Keratinocyte (primary cell): ENCODE results near the gene ZNF691. TPM values are rescaled to one million over a fixed set of nuclear protein-coding genes. Genes with fewer than 3 reads are reported as not detected.

ENCODE experiments used
- DNase-seq: peaks from one replicate; pipeline ENCODE4 v3.0.0-alpha.2; 2011; ENCODE audit warnings: low read depth, missing footprints, low spot score
- FAIRE-seq: peaks from 2 replicates; lab custom pipeline; 2011; peaks lifted over from hg19 to GRCh38; lab: Jason Lieb, UNC
- H2AFZ ChIP-seq: 2 replicates; pipeline ENCODE4 v1.6.0; 2012; ENCODE audit warnings: low read length, control low read depth, inconsistent platforms; ENCODE audit not compliant: control insufficient read depth
- H3K27ac ChIP-seq: 2 replicates; pipeline ENCODE4 v1.5.1; 2011; ENCODE audit warnings: low read length; ENCODE audit not compliant: control insufficient read depth, insufficient read depth
- H3K27me3 ChIP-seq: 3 replicates; pipeline ENCODE4 v1.6.0; 2011; ENCODE audit warnings: low read length; ENCODE audit not compliant: control insufficient read depth, insufficient read depth; ENCODE audit errors: extremely low read depth
- H3K36me3 ChIP-seq, 2 experiments: 2 replicates in 1 of 2; 3 replicates in 1 of 2; pipeline ENCODE4 v1.5.1; 2011; ENCODE audit warnings: low read length in 2 of 2, mild to moderate bottlenecking in 1 of 2; ENCODE audit not compliant: control insufficient read depth in 2 of 2, insufficient read depth in 2 of 2; ENCODE audit errors: extremely low read depth in 1 of 2
- H3K4me1 ChIP-seq: 3 replicates; pipeline ENCODE4 v1.5.1; 2011; ENCODE audit warnings: low read length; ENCODE audit not compliant: control insufficient read depth, insufficient read depth; ENCODE audit errors: extremely low read depth
- H3K4me2 ChIP-seq: 3 replicates; pipeline ENCODE4 v1.6.0; 2011; ENCODE audit warnings: low read depth, low read length; ENCODE audit not compliant: control insufficient read depth, insufficient read depth; ENCODE audit errors: extremely low read depth
- H3K4me3 ChIP-seq, 3 experiments: fragments of 200-600 bp in 1 of 3; sonication (generic) in 1 of 3; 2 replicates in 2 of 3; 3 replicates in 1 of 3; pipeline ENCODE4 v1.5.1; 2011 to 2016; ENCODE audit warnings: low read length in 3 of 3, mild to moderate bottlenecking in 3 of 3, control low read depth in 2 of 3, inconsistent platforms in 1 of 3, low read depth in 1 of 3, mixed read lengths in 1 of 3, mixed run types in 1 of 3, moderate library complexity in 1 of 3; ENCODE audit not compliant: control insufficient read depth in 2 of 3, insufficient read depth in 2 of 3; ENCODE audit errors: extremely low read depth in 1 of 3
- H3K79me2 ChIP-seq: 2 replicates; pipeline ENCODE4 v1.6.0; 2012; ENCODE audit warnings: low read length; ENCODE audit not compliant: control insufficient read depth, insufficient read depth
- H3K9ac ChIP-seq: 3 replicates; pipeline ENCODE4 v1.6.0; 2011; ENCODE audit warnings: low read length; ENCODE audit not compliant: control insufficient read depth, insufficient read depth; ENCODE audit errors: extremely low read depth
- H3K9me1 ChIP-seq: 3 replicates; pipeline ENCODE4 v1.6.0; 2011; ENCODE audit warnings: low read length; ENCODE audit not compliant: control insufficient read depth, insufficient read depth; ENCODE audit errors: extremely low read depth
- H3K9me3 ChIP-seq: 2 replicates; pipeline ENCODE4 v1.5.1; 2012; ENCODE audit warnings: low read depth, low read length; ENCODE audit not compliant: control insufficient read depth
- H4K20me1 ChIP-seq: 3 replicates; pipeline ENCODE4 v1.6.0; 2011; ENCODE audit warnings: low read length; ENCODE audit not compliant: control insufficient read depth, insufficient read depth; ENCODE audit errors: extremely low read depth
- EZH2 ChIP-seq: IDR thresholded peaks from one replicate; pipeline ENCODE4 v1.6.1; 2012; ENCODE audit warnings: inconsistent platforms, mild to moderate bottlenecking, low read length, moderate library complexity
- dilution Hi-C: fragments of 300-500 bp; cut with MboI; formaldehyde crosslinking; loops from one replicate; pipeline ENCODE4 v1.7.0; 2020; ENCODE audit warnings: low sequenced_read_pairs; ENCODE audit not compliant: extremely low pct_ligation_motif_present
- polyA plus RNA-seq, 5 experiments: library from polyadenylated mRNA; depleted of rRNA in 3 of 5; stranded (reverse) in 3 of 5; stranded (forward) in 1 of 5; unstranded in 1 of 5; fragments of >200 nt; gene quantifications; 1 replicate in 1 of 5; 2 replicates in 3 of 5; 3 replicates in 1 of 5; pipeline versions ENCODE4 v1.2.1 to v1.2.3, GENCODE V29; 2011 to 2012; ENCODE audit warnings: missing spikeins in 2 of 5, low read depth in 1 of 5, low replicate concordance in 1 of 5
- TF ChIP-seq, protein P1 (sequence below), 3 experiments: IDR thresholded peaks in 1 of 3; conservative IDR thresholded peaks in 1 of 3; optimal IDR thresholded peaks in 1 of 3; 2 replicates in 2 of 3; 3 replicates in 1 of 3; pipeline versions ENCODE3 to v1.5.1; 2011; ENCODE audit warnings: low read length in 3 of 3, mild to moderate bottlenecking in 3 of 3, moderate library complexity in 2 of 3, control low read depth in 1 of 3, inconsistent platforms in 1 of 3; ENCODE audit not compliant: insufficient read depth in 2 of 3; ENCODE audit errors: extremely low read depth in 1 of 3

ZNF691 gene
- polyA plus RNA-seq, 1 donor (not counting 4 experiments of a cell fraction or from before 2014, with no cell fraction given): 3.8 TPM

DNA sequence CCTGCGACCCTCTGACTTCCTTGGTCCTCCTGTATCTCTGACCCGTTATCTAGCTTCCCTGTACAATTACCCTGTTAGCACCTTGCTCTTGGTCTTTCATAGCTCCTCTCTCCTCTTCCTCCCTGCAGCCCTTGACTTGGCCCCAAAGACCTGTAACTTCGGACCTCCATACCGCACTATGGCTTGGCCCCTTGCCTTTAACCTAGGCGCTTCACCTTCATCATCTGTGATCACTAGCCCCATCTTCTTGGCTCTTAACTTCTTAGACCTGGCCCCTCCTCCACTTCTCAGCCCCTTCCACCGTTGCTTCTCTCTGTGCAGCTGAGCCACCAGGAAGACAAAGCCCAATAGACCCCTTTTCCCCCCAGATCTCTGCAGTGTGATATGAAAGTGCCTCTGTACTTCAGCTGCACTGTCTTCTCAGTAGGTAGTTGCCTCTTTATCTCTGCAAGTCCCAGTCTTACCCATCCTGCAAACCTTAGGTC, 740 bp downstream of the ZNF691 start:
- H2AFZ ChIP-seq: peak overlapping the region; percentile 93
- no peaks in the 10 kb centered on the region for H3K9me3 ChIP-seq
- FAIRE-seq: no peak
- peaks cover 8% of the 10 kb centered on the region for H3K79me2 ChIP-seq
- no peak overlapping the region for H3K27ac ChIP-seq
- H3K27me3 ChIP-seq: no peaks in the 10 kb centered on the region
- peaks cover 6% of the 10 kb centered on the region for H3K4me1 ChIP-seq
- H3K4me3 ChIP-seq: peak overlapping the region; percentile 79 to 89 (median 88)
- no peak for DNase-seq
- H3K9ac ChIP-seq: peak overlapping the region; percentile 76
- dilution Hi-C loops: no loop called here
- H4K20me1 ChIP-seq: no peaks in the 10 kb centered on the region
- no peaks in the 10 kb centered on the region for H3K9me1 ChIP-seq
- TF ChIP-seq EZH2: no peak
- TF ChIP-seq, protein P1, sequence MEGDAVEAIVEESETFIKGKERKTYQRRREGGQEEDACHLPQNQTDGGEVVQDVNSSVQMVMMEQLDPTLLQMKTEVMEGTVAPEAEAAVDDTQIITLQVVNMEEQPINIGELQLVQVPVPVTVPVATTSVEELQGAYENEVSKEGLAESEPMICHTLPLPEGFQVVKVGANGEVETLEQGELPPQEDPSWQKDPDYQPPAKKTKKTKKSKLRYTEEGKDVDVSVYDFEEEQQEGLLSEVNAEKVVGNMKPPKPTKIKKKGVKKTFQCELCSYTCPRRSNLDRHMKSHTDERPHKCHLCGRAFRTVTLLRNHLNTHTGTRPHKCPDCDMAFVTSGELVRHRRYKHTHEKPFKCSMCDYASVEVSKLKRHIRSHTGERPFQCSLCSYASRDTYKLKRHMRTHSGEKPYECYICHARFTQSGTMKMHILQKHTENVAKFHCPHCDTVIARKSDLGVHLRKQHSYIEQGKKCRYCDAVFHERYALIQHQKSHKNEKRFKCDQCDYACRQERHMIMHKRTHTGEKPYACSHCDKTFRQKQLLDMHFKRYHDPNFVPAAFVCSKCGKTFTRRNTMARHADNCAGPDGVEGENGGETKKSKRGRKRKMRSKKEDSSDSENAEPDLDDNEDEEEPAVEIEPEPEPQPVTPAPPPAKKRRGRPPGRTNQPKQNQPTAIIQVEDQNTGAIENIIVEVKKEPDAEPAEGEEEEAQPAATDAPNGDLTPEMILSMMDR (optimal IDR thresholded peaks at IDR 0.05 in 1 of 3, IDR thresholded peaks at IDR 0.05 in 1 of 3, conservative IDR thresholded peaks at IDR 0.05 in 1 of 3; ENCODE audit: extremely low read depth in 1 of 3, insufficient read depth in 2 of 3, low read length in 3 of 3): no peak
- H3K4me2 ChIP-seq: peak overlapping the region; percentile 96
- H3K36me3 ChIP-seq: peaks cover 9 to 14% of the 10 kb centered on the region in 2 experiments

DNA sequence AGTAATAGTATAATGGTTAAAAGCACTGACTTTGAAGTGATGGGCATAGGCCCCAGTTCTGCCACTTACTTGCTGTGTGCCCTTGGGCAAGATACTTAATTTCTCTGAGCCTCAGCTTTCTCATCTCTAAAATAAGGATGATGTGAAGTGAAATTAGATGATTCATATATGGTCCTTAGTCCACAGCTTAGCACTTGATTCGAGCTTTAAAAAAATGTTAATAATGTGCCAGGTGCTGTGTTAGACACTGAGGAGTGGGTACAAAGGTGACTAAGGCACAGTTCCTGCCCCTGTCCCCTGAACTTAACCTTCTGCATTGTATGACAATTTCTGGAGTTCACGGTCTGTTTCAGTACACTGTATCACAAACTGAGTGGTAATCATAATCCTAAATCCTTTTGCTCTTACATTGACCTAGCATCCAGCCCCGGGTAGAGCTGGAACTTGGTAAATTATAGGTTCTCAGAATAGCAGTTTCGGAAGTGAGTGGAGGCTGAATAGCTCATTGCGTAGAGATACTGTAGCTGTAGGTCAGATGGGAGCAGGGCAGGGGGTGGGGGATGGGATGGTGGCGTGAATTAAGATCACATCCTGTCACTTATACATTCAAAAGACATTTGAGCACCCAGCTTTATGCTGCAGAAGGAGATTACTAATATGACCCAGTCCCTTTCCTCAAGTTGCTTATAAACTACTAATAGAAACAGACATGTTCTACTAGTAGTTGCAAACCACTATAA, 1.5 kb downstream of the ZNF691 start:
- Histone ChIP-seq H3K27ac (no peak overlapping the region), H3K9me3 (no peaks in the 10 kb centered on the region), H4K20me1 (no peaks in the 10 kb centered on the region), H3K9me1 (no peaks in the 10 kb centered on the region), H3K27me3 (no peaks in the 10 kb centered on the region), H2AFZ (no peak overlapping the region), H3K9ac (no peak overlapping the region), H3K36me3 (peaks cover 7 to 9% of the 10 kb centered on the region in 2 experiments), H3K4me1 (peaks cover 6% of the 10 kb centered on the region), H3K4me2 (peak overlapping the region; percentile 96), H3K79me2 (peaks cover 8% of the 10 kb centered on the region), H3K4me3 (no peak overlapping the region)
- dilution Hi-C loops: no loop called here
- TF ChIP-seq, protein P1 (optimal IDR thresholded peaks at IDR 0.05 in 1 of 3, IDR thresholded peaks at IDR 0.05 in 1 of 3, conservative IDR thresholded peaks at IDR 0.05 in 1 of 3; ENCODE audit: extremely low read depth in 1 of 3, insufficient read depth in 2 of 3, low read length in 3 of 3): no peak
- no peak for TF ChIP-seq EZH2
- DNase-seq (no peak), FAIRE-seq (no peak)
